HepG2 (cell line): ENCODE results near the gene LMBRD2. TPM values are rescaled to one million over a fixed set of nuclear protein-coding genes. Genes with fewer than 3 reads are reported as not detected.

Experiments
- ELF1 ChIP-seq: sonication (generic); formaldehyde crosslinking; IDR thresholded peaks from 2 replicates; pipeline ENCODE4 v1.4.0; 2020; ENCODE audit warnings: missing genetic modification reagents
- FOXC1 ChIP-seq: sonication (generic); formaldehyde crosslinking; IDR thresholded peaks from 2 replicates; pipeline ENCODE4 v1.8.0; 2022; ENCODE audit warnings: mild to moderate bottlenecking, missing genetic modification reagents, borderline replicate concordance
- HOXA3 ChIP-seq: sonication (generic); formaldehyde crosslinking; IDR thresholded peaks from 2 replicates; pipeline ENCODE4 v1.5.0; 2020; ENCODE audit warnings: missing genetic modification reagents
- KDM1A ChIP-seq: IDR thresholded peaks from 2 replicates; pipeline ENCODE4 v1.6.1; 2016; ENCODE audit warnings: missing compliant biosample characterization
- MAF1 ChIP-seq: sonication (generic); formaldehyde crosslinking; IDR thresholded peaks from 2 replicates; pipeline ENCODE4 v1.5.0; 2020; ENCODE audit warnings: missing genetic modification reagents, borderline replicate concordance
- MAZ ChIP-seq, 2 experiments: sonication (generic) in 1 of 2; formaldehyde crosslinking in 1 of 2; IDR thresholded peaks; 2 replicates each; pipeline versions ENCODE4 v1.5.0 to v1.6.1; 2012 to 2020; ENCODE audit warnings: low read depth in 2 of 2, mild to moderate bottlenecking in 2 of 2, borderline replicate concordance in 1 of 2, improper control_type of control experiment in 1 of 2, low read length in 1 of 2, missing genetic modification reagents in 1 of 2, moderate library complexity in 1 of 2
- MTA1 ChIP-seq: sonication (generic); formaldehyde crosslinking; IDR thresholded peaks from 2 replicates; pipeline ENCODE4 v1.4.0; 2020; ENCODE audit warnings: missing genetic modification reagents, mild to moderate bottlenecking, borderline replicate concordance
- NR0B2 ChIP-seq: sonication (generic); formaldehyde crosslinking; IDR thresholded peaks from 2 replicates; pipeline ENCODE4 v1.4.0; 2020; ENCODE audit warnings: mild to moderate bottlenecking, missing genetic modification reagents
- NR3C1 ChIP-seq: sonication (generic); formaldehyde crosslinking; IDR thresholded peaks from 2 replicates; pipeline ENCODE4 v1.4.0; 2020; ENCODE audit warnings: missing genetic modification reagents
- SIN3A ChIP-seq: IDR thresholded peaks from 2 replicates; pipeline ENCODE4 v1.6.1; 2011; ENCODE audit warnings: low read depth, mild to moderate bottlenecking, control low read depth, low read length, borderline replicate concordance
- SIN3B ChIP-seq: fragments of 150-350 bp; IDR thresholded peaks from 2 replicates; pipeline ENCODE4 v1.6.1; 2014; ENCODE audit warnings: low read length
- TBP ChIP-seq: sonication (generic); formaldehyde crosslinking; IDR thresholded peaks from 2 replicates; pipeline ENCODE4 v1.5.0; 2020; ENCODE audit warnings: missing genetic modification reagents
- TOPORS ChIP-seq: sonication (generic); formaldehyde crosslinking; IDR thresholded peaks from 2 replicates; pipeline ENCODE4 v1.8.0; 2023; ENCODE audit warnings: mild to moderate bottlenecking, missing genetic modification reagents
- ZBTB42 ChIP-seq: sonication (generic); formaldehyde crosslinking; IDR thresholded peaks from 2 replicates; pipeline ENCODE4 v1.5.0; 2020; ENCODE audit warnings: mild to moderate bottlenecking, missing genetic modification reagents
- ZBTB43 ChIP-seq: sonication (generic); formaldehyde crosslinking; conservative IDR thresholded peaks from 2 replicates; pipeline ENCODE4 v1.4.0; 2020; ENCODE audit warnings: missing genetic modification reagents
- ZFY ChIP-seq: sonication (generic); formaldehyde crosslinking; IDR thresholded peaks from 2 replicates; pipeline ENCODE4 v1.4.0; 2020; ENCODE audit warnings: missing genetic modification reagents
- ZMAT3 ChIP-seq: sonication (generic); formaldehyde crosslinking; conservative IDR thresholded peaks from 2 replicates; pipeline ENCODE4 v1.7.0; 2021; ENCODE audit warnings: missing genetic modification reagents
- ZNF282 ChIP-seq: fragments of 450-650 bp; IDR thresholded peaks from 2 replicates; pipeline ENCODE4 v1.6.1; 2018; ENCODE audit not compliant: partially characterized antibody
- ZNF577 ChIP-seq: sonication (generic); formaldehyde crosslinking; IDR thresholded peaks from 2 replicates; pipeline ENCODE4 v1.4.0; 2020; ENCODE audit warnings: mild to moderate bottlenecking, low read depth, missing genetic modification reagents, borderline replicate concordance
- ZNF598 ChIP-seq: sonication (generic); formaldehyde crosslinking; IDR thresholded peaks from 2 replicates; pipeline ENCODE4 v1.5.1; 2020; ENCODE audit warnings: mild to moderate bottlenecking, missing genetic modification reagents, borderline replicate concordance
- ZNF678 ChIP-seq: sonication (generic); formaldehyde crosslinking; IDR thresholded peaks from 2 replicates; pipeline ENCODE4 v1.4.0; 2020; ENCODE audit warnings: mild to moderate bottlenecking, missing genetic modification reagents
- polyA plus RNA-seq, 8 experiments: library from polyadenylated mRNA; depleted of rRNA in 3 of 8; stranded (reverse) in 7 of 8; unstranded in 1 of 8; fragments of >200 nt; fragmentation: Illumina TruSeq in 4 of 8; extraction: Trizol in 4 of 8; gene quantifications; 2 replicates each; pipeline versions ENCODE4 v1.2.1 to v1.2.3, GENCODE V29; 2011 to 2016; ENCODE audit warnings: low read depth in 4 of 8, missing spikeins in 1 of 8, mixed read lengths in 1 of 8; ENCODE audit not compliant: insufficient read depth in 1 of 8
- total RNA-seq, 5 experiments: library from RNA; depleted of rRNA; stranded (reverse); fragments of >200 nt; fragmentation: Illumina TruSeq; extraction: Trizol; gene quantifications; 2 replicates each; pipeline ENCODE4 v1.2.3, GENCODE V29; 2016; ENCODE audit warnings: low read depth in 1 of 5
- TF ChIP-seq, protein P1 (sequence below): sonication (generic); formaldehyde crosslinking; IDR thresholded peaks from 2 replicates; pipeline ENCODE4 v1.4.0; 2020; ENCODE audit warnings: missing genetic modification reagents, borderline replicate concordance
- TF ChIP-seq, protein P2 (sequence below): sonication (generic); formaldehyde crosslinking; IDR thresholded peaks from 2 replicates; pipeline ENCODE4 v1.5.0; 2020; ENCODE audit warnings: missing genetic modification reagents

LMBRD2 gene
- total and polyA plus RNA-seq, 2 of the 13 experiments (the other 11 are each of a cell fraction or from before 2014, with no cell fraction given), result 2.0 to 4.7 TPM

DNA sequence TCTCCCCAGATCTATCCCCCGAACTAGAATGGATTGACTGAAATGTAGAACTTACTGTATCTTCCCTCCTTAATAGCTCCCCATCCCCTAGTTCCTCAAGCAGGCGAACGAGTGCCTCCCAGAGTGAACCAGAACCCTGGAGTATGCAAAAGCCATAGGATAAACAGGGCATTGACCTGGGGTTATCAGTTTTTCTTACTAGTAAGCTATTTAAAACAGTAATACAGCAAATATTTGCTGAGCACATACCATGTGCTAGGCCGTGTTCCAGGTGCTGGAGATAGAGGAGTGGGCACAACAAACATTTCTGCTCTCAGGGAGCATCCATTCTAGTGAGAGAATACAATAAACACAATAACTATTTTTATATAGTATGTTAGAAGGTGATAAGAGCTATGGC lies 2.0 kb upstream of the LMBRD2 start (continued):
- TF ChIP-seq, protein P1, sequence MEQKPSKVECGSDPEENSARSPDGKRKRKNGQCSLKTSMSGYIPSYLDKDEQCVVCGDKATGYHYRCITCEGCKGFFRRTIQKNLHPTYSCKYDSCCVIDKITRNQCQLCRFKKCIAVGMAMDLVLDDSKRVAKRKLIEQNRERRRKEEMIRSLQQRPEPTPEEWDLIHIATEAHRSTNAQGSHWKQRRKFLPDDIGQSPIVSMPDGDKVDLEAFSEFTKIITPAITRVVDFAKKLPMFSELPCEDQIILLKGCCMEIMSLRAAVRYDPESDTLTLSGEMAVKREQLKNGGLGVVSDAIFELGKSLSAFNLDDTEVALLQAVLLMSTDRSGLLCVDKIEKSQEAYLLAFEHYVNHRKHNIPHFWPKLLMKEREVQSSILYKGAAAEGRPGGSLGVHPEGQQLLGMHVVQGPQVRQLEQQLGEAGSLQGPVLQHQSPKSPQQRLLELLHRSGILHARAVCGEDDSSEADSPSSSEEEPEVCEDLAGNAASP (CRISPR knock-in tag), result peak; percentile 50
- TF ChIP-seq TBP (CRISPR knock-in tag) (no peak), KDM1A (CRISPR knock-in tag) (peak; percentile 43; the same call in 1 of the 2 replicates), ZBTB43 (CRISPR knock-in tag) (no peak), ELF1 (CRISPR knock-in tag) (no peak), NR3C1 (CRISPR knock-in tag) (no peak), NR0B2 (no peak), FOXC1 (CRISPR knock-in tag) (no peak; the same call in 1 of the 2 replicates), ZNF282 (no peak), TOPORS (CRISPR knock-in tag) (no peak), MAF1 (CRISPR knock-in tag) (no peak), SIN3A (no peak), ZNF678 (CRISPR knock-in tag) (no peak), HOXA3 (CRISPR knock-in tag) (no peak), ZFY (CRISPR knock-in tag) (no peak), MTA1 (no peak), ZNF577 (CRISPR knock-in tag) (no peak), ZNF598 (no peak), ZMAT3 (CRISPR knock-in tag) (no peak), SIN3B (no peak), MAZ (IDR thresholded peaks at IDR 0.05; ENCODE audit: borderline replicate concordance, low read depth, low read length) (no peak), MAZ (CRISPR knock-in tag; IDR thresholded peaks at IDR 0.05; ENCODE audit: low read depth) (no peak), ZBTB42 (no peak)
- TF ChIP-seq, protein P2, sequence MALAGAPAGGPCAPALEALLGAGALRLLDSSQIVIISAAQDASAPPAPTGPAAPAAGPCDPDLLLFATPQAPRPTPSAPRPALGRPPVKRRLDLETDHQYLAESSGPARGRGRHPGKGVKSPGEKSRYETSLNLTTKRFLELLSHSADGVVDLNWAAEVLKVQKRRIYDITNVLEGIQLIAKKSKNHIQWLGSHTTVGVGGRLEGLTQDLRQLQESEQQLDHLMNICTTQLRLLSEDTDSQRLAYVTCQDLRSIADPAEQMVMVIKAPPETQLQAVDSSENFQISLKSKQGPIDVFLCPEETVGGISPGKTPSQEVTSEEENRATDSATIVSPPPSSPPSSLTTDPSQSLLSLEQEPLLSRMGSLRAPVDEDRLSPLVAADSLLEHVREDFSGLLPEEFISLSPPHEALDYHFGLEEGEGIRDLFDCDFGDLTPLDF, result no peak
